ENCODE data around the gene LDLRAD4.

GRCh38 chr18:13465124-13465446, 246.5 kb downstream of the LDLRAD4 start:
- TF ChIP-seq CTCF (IDR thresholded peaks at IDR 0.05) = no peak
- TF ChIP-seq POLR2A (IDR thresholded peaks at IDR 0.05) = no peak

Measured in lower leg skin (tissue), 3 donors.